Measurements from ENCODE around the gene PNP.

The PNP gene

GRCh38 chr14:20499881-20500280, 30.7 kb downstream of the PNP start:
- no peaks in the 10 kb centered on the region for H3K9me3 ChIP-seq (ENCODE audit: control insufficient read depth, insufficient read depth, low read depth, low read length)
- no peaks in the 10 kb centered on the region for H3K36me3 ChIP-seq (ENCODE audit: control insufficient read depth in 2 of 2, insufficient read depth in 1 of 2, low read length in 2 of 2)
- ChIA-PET POLR2A (interaction anchor here (0.9 kb wide), 1 partner anchor 30 kb away, joined by 3 read pairs; no protein-coding TSS in a partner anchor), CTCF (interaction anchor here (0.6 kb wide), 1 partner anchor 1058 kb away, joined by 3 read pairs; no protein-coding TSS in a partner anchor)
- no peak overlapping the region for H3K27ac ChIP-seq (ENCODE audit: extremely low read depth, low read depth, low read length)
- H3K4me3 ChIP-seq (ENCODE audit: low read depth, low read length): no peak overlapping the region
- H3K4me1 ChIP-seq (ENCODE audit: control insufficient read depth, insufficient read depth, low read length): peaks cover 2% of the 10 kb centered on the region; the same call in 1 of the 2 replicates
- TF ChIP-seq ZNF350 (tag by site-specific recombination; IDR thresholded peaks at IDR 0.05): no peak
- no peak for TF ChIP-seq ZNF768 (tag by site-specific recombination; IDR thresholded peaks at IDR 0.05)
- TF ChIP-seq ZNF292 (tag by site-specific recombination; IDR thresholded peaks at IDR 0.05; ENCODE audit: borderline replicate concordance, low read depth): no peak
- no peak for TF ChIP-seq PATZ1 (tag by site-specific recombination; IDR thresholded peaks at IDR 0.05)
- TF ChIP-seq ZNF155 (tag by site-specific recombination; IDR thresholded peaks at IDR 0.05): no peak
- TF ChIP-seq WT1 (tag by site-specific recombination; IDR thresholded peaks at IDR 0.05): no peak
- TF ChIP-seq ZNF16 (tag by site-specific recombination; IDR thresholded peaks at IDR 0.05; ENCODE audit: low read depth): no peak

GRCh38 chr14:20501346-20501745, 32.1 kb downstream of the PNP start:
- Histone ChIP-seq H3K4me1 (ENCODE audit: control insufficient read depth, insufficient read depth, low read length) (peaks cover 2% of the 10 kb centered on the region; the same call in 1 of the 2 replicates), H3K36me3 (ENCODE audit: control insufficient read depth in 2 of 2, insufficient read depth in 1 of 2, low read length in 2 of 2) (no peaks in the 10 kb centered on the region), H3K4me3 (ENCODE audit: low read depth, low read length) (no peak overlapping the region), H3K27ac (ENCODE audit: extremely low read depth, low read depth, low read length) (no peak overlapping the region), H3K9me3 (ENCODE audit: control insufficient read depth, insufficient read depth, low read depth, low read length) (no peaks in the 10 kb centered on the region)
- CTCF ChIA-PET: no interaction called here
- POLR2A ChIA-PET: no interaction called here
- TF ChIP-seq ZNF548 (tag by site-specific recombination; IDR thresholded peaks at IDR 0.05) (no peak), ZNF280D (tag by site-specific recombination; IDR thresholded peaks at IDR 0.05) (no peak), BCL11A (tag by site-specific recombination; IDR thresholded peaks at IDR 0.05; ENCODE audit: low read depth) (no peak), ZNF140 (tag by site-specific recombination; IDR thresholded peaks at IDR 0.05) (no peak), ZNF677 (tag by site-specific recombination; IDR thresholded peaks at IDR 0.05) (no peak), CTCF (tag by site-specific recombination; IDR thresholded peaks at IDR 0.05) (no peak)

- Histone ChIP-seq H3K36me3 (ENCODE audit: control insufficient read depth in 2 of 2, insufficient read depth in 1 of 2, low read length in 2 of 2) (no peaks in the 10 kb centered on the region), H3K4me1 (ENCODE audit: control insufficient read depth, insufficient read depth, low read length) (peaks cover 2% of the 10 kb centered on the region; the same call in 1 of the 2 replicates), H3K27ac (ENCODE audit: extremely low read depth, low read depth, low read length) (no peak overlapping the region), H3K4me3 (ENCODE audit: low read depth, low read length) (no peak overlapping the region), H3K9me3 (ENCODE audit: control insufficient read depth, insufficient read depth, low read depth, low read length) (no peaks in the 10 kb centered on the region)
- CTCF ChIA-PET: no interaction called here
- POLR2A ChIA-PET: no interaction called here
- TF ChIP-seq ZNF19 (tag by site-specific recombination; IDR thresholded peaks at IDR 0.05; ENCODE audit: low read depth) (no peak), MEIS1 (CRISPR knock-in tag; IDR thresholded peaks at IDR 0.05; ENCODE audit: borderline replicate concordance) (no peak), ZNF629 (tag by site-specific recombination; IDR thresholded peaks at IDR 0.05) (no peak), REST (tag by site-specific recombination; IDR thresholded peaks at IDR 0.05) (no peak), ZNF596 (tag by site-specific recombination; IDR thresholded peaks at IDR 0.05) (no peak), ZNF416 (tag by site-specific recombination; IDR thresholded peaks at IDR 0.05) (no peak), ZNF623 (tag by site-specific recombination; IDR thresholded peaks at IDR 0.05) (no peak), ZNF202 (tag by site-specific recombination; IDR thresholded peaks at IDR 0.05; ENCODE audit: borderline replicate concordance) (no peak), OVOL3 (tag by site-specific recombination; IDR thresholded peaks at IDR 0.05) (no peak)
These were observed 34.7 kb downstream of the PNP start for GRCh38 chr14:20503898-20504297.

Data from HEK293 (cell line).